HL-60 (cell line): ENCODE data around the gene ATE1.

Experiments used
- CTCF ChIP-seq: IDR thresholded peaks from one replicate; pipeline ENCODE4 v1.5.1; 2011; ENCODE audit warnings: low read length, control low read depth, inconsistent platforms; ENCODE audit not compliant: insufficient read depth
- GABPA ChIP-seq: IDR thresholded peaks from 2 replicates; pipeline ENCODE4 v1.6.1; 2012; ENCODE audit warnings: low read depth
- POLR2AphosphoS5 ChIP-seq: IDR thresholded peaks from 2 replicates; pipeline ENCODE4 v1.6.1; 2012; ENCODE audit warnings: low read depth
- TF ChIP-seq, protein P1 (sequence below): IDR thresholded peaks from 2 replicates; pipeline ENCODE4 v1.6.1; 2012; ENCODE audit warnings: low read depth; ENCODE audit not compliant: insufficient replicate concordance

- TF ChIP-seq CTCF: no peak
- TF ChIP-seq GABPA: no peak
- no peak for TF ChIP-seq POLR2AphosphoS5
- TF ChIP-seq, protein P1, sequence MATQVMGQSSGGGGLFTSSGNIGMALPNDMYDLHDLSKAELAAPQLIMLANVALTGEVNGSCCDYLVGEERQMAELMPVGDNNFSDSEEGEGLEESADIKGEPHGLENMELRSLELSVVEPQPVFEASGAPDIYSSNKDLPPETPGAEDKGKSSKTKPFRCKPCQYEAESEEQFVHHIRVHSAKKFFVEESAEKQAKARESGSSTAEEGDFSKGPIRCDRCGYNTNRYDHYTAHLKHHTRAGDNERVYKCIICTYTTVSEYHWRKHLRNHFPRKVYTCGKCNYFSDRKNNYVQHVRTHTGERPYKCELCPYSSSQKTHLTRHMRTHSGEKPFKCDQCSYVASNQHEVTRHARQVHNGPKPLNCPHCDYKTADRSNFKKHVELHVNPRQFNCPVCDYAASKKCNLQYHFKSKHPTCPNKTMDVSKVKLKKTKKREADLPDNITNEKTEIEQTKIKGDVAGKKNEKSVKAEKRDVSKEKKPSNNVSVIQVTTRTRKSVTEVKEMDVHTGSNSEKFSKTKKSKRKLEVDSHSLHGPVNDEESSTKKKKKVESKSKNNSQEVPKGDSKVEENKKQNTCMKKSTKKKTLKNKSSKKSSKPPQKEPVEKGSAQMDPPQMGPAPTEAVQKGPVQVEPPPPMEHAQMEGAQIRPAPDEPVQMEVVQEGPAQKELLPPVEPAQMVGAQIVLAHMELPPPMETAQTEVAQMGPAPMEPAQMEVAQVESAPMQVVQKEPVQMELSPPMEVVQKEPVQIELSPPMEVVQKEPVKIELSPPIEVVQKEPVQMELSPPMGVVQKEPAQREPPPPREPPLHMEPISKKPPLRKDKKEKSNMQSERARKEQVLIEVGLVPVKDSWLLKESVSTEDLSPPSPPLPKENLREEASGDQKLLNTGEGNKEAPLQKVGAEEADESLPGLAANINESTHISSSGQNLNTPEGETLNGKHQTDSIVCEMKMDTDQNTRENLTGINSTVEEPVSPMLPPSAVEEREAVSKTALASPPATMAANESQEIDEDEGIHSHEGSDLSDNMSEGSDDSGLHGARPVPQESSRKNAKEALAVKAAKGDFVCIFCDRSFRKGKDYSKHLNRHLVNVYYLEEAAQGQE: no peak
Observed at GRCh38 chr10:121700416-121700815, 227.4 kb downstream of the ATE1 start.
